Nephron (organoid): ENCODE measurements around the gene TRAIP.
"Not testable (repeated sequence)": the region's sequence is repeated elsewhere in the genome, so short reads cannot be mapped to it uniquely, and the experiment has no call there.

Experiments used
- H3K27ac Mint-ChIP-seq, 3 experiments: 2 replicates each; pipeline ENCODE4 v1.8.0; 2020; ENCODE audit warnings: mixed read lengths in 3 of 3, mild to moderate bottlenecking in 2 of 3, moderate library complexity in 1 of 3
- H3K27me3 Mint-ChIP-seq: 2 replicates; pipeline ENCODE4 v1.8.0; 2021; ENCODE audit warnings: low read depth, mild to moderate bottlenecking, moderate library complexity, mixed read lengths
- H3K36me3 Mint-ChIP-seq: 2 replicates; pipeline ENCODE4 v1.8.0; 2020; ENCODE audit warnings: low read depth, mixed read lengths
- H3K4me1 Mint-ChIP-seq: 2 replicates; pipeline ENCODE4 v1.8.0; 2020; ENCODE audit warnings: mixed read lengths
- H3K4me3 Mint-ChIP-seq, 3 experiments: 2 replicates each; pipeline ENCODE4 v1.8.0; 2020; ENCODE audit warnings: mild to moderate bottlenecking in 3 of 3, mixed read lengths in 3 of 3, moderate library complexity in 2 of 3
- H3K9me3 Mint-ChIP-seq: 2 replicates; pipeline ENCODE4 v1.8.0; 2020; ENCODE audit warnings: mixed read lengths
- TF ChIP-seq, protein P1 (sequence below), 3 experiments: fragments of 200-600 bp; sonication (generic); IDR thresholded peaks; one replicate each; pipeline ENCODE4 v1.5.0; 2021; ENCODE audit warnings: antibody characterized with exemption in 3 of 3; ENCODE audit not compliant: unreplicated experiment in 3 of 3

The TRAIP gene

DNA sequence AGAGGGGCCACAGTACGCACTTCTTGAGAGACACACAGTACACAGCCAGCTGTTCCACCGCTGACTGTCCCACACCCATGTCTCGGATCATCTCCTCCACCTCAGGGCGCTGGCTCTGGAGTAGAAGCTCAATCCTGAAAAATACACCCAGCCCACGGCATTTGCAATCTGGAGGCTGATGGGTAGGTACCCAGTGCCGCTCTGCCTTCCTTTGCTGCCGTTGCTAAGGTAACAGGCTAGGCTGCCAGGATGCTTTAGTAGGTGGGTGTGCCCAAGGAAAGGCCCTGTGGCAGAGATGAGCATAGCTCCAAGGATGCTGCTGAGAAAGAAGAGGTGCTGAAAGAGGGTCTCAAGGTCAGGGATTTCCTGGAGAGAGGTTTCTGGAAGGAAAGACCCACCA, 14.6 kb downstream of the TRAIP start:
- Mint-ChIP-seq H3K36me3 (peaks cover 12% of the 10 kb centered on the region), H3K27me3 (no peaks in the 10 kb centered on the region), H3K4me3 (no peak overlapping the region), H3K4me1 (peaks cover 28% of the 10 kb centered on the region), H3K27ac (peak overlapping the region; percentile 67 to 97 (median 97)), H3K9me3 (no peaks in the 10 kb centered on the region)
- TF ChIP-seq, protein P1, sequence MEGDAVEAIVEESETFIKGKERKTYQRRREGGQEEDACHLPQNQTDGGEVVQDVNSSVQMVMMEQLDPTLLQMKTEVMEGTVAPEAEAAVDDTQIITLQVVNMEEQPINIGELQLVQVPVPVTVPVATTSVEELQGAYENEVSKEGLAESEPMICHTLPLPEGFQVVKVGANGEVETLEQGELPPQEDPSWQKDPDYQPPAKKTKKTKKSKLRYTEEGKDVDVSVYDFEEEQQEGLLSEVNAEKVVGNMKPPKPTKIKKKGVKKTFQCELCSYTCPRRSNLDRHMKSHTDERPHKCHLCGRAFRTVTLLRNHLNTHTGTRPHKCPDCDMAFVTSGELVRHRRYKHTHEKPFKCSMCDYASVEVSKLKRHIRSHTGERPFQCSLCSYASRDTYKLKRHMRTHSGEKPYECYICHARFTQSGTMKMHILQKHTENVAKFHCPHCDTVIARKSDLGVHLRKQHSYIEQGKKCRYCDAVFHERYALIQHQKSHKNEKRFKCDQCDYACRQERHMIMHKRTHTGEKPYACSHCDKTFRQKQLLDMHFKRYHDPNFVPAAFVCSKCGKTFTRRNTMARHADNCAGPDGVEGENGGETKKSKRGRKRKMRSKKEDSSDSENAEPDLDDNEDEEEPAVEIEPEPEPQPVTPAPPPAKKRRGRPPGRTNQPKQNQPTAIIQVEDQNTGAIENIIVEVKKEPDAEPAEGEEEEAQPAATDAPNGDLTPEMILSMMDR (IDR thresholded peaks at IDR 0.05; ENCODE audit: unreplicated experiment in 3 of 3): no peak

DNA sequence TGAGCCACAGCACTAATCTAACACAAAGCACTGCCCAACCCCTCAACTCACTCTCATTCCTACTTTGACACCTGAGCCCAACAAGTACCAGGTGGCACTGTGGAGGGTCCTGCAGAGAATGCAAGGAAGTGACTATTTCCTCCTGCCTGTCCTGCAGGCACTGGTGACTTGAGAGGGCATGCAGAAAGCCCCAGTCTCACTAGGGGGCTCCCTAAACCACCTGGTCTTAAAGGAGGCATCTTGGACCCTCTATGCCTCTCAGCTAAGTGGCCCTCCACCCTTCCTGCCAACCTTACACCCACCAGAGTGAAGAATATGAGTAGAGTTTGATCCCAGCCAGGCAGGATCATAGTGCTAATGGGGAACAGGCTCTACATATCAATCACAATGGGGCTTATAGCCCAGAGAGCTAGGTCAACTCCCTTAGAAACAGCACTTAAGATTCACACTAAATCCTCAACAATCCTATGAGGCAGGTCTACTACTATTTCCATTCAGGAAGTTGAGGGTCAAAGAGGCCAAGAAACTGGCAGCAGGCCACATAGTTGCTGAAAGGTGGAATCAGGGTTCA, 15.2 kb downstream of the TRAIP start:
- Mint-ChIP-seq H3K4me1 (peaks cover 28% of the 10 kb centered on the region), H3K36me3 (peaks cover 14% of the 10 kb centered on the region), H3K27ac (peak overlapping the region; percentile 67 to 97 (median 97)), H3K9me3 (no peaks in the 10 kb centered on the region), H3K4me3 (no peak overlapping the region), H3K27me3 (no peaks in the 10 kb centered on the region)
- TF ChIP-seq, protein P1 (IDR thresholded peaks at IDR 0.05; ENCODE audit: unreplicated experiment in 3 of 3): peak in 1 of 3 experiments; percentile 12

DNA sequence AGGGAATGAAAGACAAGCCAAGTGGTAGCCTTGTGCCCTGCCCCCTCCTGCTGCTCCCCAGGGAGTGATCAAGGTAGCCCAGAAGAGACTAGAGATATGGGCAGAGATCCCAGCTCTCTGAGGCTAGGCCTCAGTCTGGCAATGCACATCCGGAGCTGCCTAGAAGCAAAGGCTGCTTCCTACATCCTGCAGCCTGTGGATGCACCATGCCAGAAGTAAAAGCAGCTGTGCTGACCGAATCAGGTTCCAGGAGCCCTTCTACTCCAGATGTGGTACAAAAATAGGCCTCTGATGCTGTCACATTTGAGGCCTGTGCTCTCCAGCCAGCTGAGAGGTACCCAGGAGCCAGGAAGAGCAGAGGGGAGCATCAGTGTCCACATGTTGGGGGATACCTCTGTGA, 16.0 kb downstream of the TRAIP start:
- Mint-ChIP-seq H3K4me3 (no peak overlapping the region), H3K27ac (peak overlapping the region; percentile 67 to 97 (median 97)), H3K27me3 (no peaks in the 10 kb centered on the region), H3K9me3 (no peaks in the 10 kb centered on the region), H3K36me3 (peaks cover 11% of the 10 kb centered on the region), H3K4me1 (peaks cover 28% of the 10 kb centered on the region)
- TF ChIP-seq, protein P1 (IDR thresholded peaks at IDR 0.05; ENCODE audit: unreplicated experiment in 3 of 3): no peak

GRCh38 chr3:49839193-49839809, 17.1 kb downstream of the TRAIP start:
- no peaks in the 10 kb centered on the region for H3K27me3 Mint-ChIP-seq
- no peaks in the 10 kb centered on the region for H3K9me3 Mint-ChIP-seq
- peak overlapping the region in 1 of 3 experiments; percentile 22 for H3K4me3 Mint-ChIP-seq
- peaks cover 15% of the 10 kb centered on the region for H3K36me3 Mint-ChIP-seq
- H3K4me1 Mint-ChIP-seq: peaks cover 28% of the 10 kb centered on the region
- TF ChIP-seq, protein P1 (IDR thresholded peaks at IDR 0.05; ENCODE audit: unreplicated experiment in 3 of 3): peak; percentile 84 to 89 (median 86)
- peak overlapping the region; percentile 67 to 97 (median 89) for H3K27ac Mint-ChIP-seq

DNA sequence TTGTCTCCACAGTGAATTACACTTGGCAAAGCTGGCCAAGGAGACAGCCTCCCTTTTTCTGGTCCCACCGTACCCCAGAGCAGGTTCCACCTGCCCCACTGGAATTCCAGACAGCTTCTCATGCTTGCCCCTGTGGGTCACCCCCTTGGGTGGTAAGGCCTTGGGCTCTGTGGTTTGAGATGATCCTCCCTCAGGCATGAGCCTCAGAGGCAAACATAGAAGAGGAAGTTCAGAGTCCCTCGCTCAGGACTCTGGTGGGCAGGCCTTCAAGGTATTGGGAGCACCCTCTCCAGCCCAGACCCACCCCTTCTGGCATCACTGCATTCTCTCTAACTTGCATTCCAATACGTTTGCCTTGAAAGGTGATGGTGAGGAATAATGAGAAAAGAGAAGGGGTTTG, 25.0 kb downstream of the TRAIP start:
- Mint-ChIP-seq H3K4me1 (no peaks in the 10 kb centered on the region), H3K36me3 (peaks cover 19% of the 10 kb centered on the region), H3K9me3 (no peaks in the 10 kb centered on the region), H3K4me3 (no peak overlapping the region), H3K27me3 (no peaks in the 10 kb centered on the region), H3K27ac (no peak overlapping the region)
- TF ChIP-seq, protein P1 (IDR thresholded peaks at IDR 0.05; ENCODE audit: unreplicated experiment in 3 of 3): no peak

GRCh38 chr3:49826016-49826415, 30.3 kb downstream of the TRAIP start:
- H3K36me3 Mint-ChIP-seq: peaks cover 11% of the 10 kb centered on the region
- H3K27me3 Mint-ChIP-seq: no peaks in the 10 kb centered on the region
- TF ChIP-seq, protein P1 (IDR thresholded peaks at IDR 0.05; ENCODE audit: unreplicated experiment in 3 of 3): no peak
- no peaks in the 10 kb centered on the region for H3K9me3 Mint-ChIP-seq
- no peak overlapping the region for H3K4me3 Mint-ChIP-seq
- no peak overlapping the region for H3K27ac Mint-ChIP-seq
- H3K4me1 Mint-ChIP-seq: no peaks in the 10 kb centered on the region

GRCh38 chr3:49823131-49823530, 33.2 kb downstream of the TRAIP start:
- not testable (repeated sequence) for H3K27me3 Mint-ChIP-seq, H3K27ac Mint-ChIP-seq

More at GRCh38 chr3:49823131-49823530, 33.2 kb downstream of the TRAIP start:
- H3K4me3 Mint-ChIP-seq, H3K4me1 Mint-ChIP-seq, H3K36me3 Mint-ChIP-seq, H3K9me3 Mint-ChIP-seq: not testable (repeated sequence)
